GM12891 (cell line): ENCODE measurements around the gene NPR2.

Experiments used
- POLR2A ChIP-seq: IDR thresholded peaks from 2 replicates; pipeline ENCODE4 v1.6.1; 2011; ENCODE audit warnings: low read depth, low read length, control low read depth
- POLR2AphosphoS5 ChIP-seq: IDR thresholded peaks from 2 replicates; pipeline ENCODE4 v1.6.1; 2011; ENCODE audit warnings: low read depth, low read length, control low read depth
- POU2F2 ChIP-seq: IDR thresholded peaks from 2 replicates; pipeline ENCODE4 v1.6.1; 2011; ENCODE audit warnings: low read depth, mild to moderate bottlenecking, control low read depth, low read length, moderate library complexity
- SPI1 ChIP-seq: IDR thresholded peaks from 2 replicates; pipeline ENCODE4 v1.6.1; 2011; ENCODE audit warnings: low read depth, low read length, control low read depth
- TAF1 ChIP-seq: IDR thresholded peaks from 2 replicates; pipeline ENCODE4 v1.6.1; 2011; ENCODE audit warnings: low read depth, low read length, control low read depth

GRCh38 chr9:35828716-35829083, 37.3 kb downstream of the NPR2 start, which contains the start of gene FAM221B:
- TF ChIP-seq POLR2A: no peak
- TF ChIP-seq POLR2AphosphoS5: no peak
- TF ChIP-seq TAF1: no peak
- TF ChIP-seq SPI1: no peak
- TF ChIP-seq POU2F2: no peak
